Neural progenitor cell (in vitro differentiated cells): ENCODE measurements around the gene GDF9.

Source experiments
- CTCF ChIP-seq: fragments of 200-600 bp; sonication (generic); IDR thresholded peaks from 2 replicates; pipeline ENCODE4 v1.5.1; 2017; ENCODE audit warnings: antibody characterized with exemption, mild to moderate bottlenecking
- EZH2 ChIP-seq: fragments of 200-600 bp; sonication (generic); IDR thresholded peaks from 2 replicates; pipeline ENCODE4 v1.6.1; 2017; ENCODE audit warnings: antibody characterized with exemption, mild to moderate bottlenecking, moderate library complexity

GRCh38 chr5:132826424-132827082 lies 39.7 kb downstream of the GDF9 start:
- no peak for TF ChIP-seq CTCF
- no peak for TF ChIP-seq EZH2
